Measurements from ENCODE around the gene ATF6B.
"Not testable (repeated sequence)": the region's sequence is repeated elsewhere in the genome, so short reads cannot be mapped to it uniquely, and the experiment has no call there.

Gene ATF6B

DNA sequence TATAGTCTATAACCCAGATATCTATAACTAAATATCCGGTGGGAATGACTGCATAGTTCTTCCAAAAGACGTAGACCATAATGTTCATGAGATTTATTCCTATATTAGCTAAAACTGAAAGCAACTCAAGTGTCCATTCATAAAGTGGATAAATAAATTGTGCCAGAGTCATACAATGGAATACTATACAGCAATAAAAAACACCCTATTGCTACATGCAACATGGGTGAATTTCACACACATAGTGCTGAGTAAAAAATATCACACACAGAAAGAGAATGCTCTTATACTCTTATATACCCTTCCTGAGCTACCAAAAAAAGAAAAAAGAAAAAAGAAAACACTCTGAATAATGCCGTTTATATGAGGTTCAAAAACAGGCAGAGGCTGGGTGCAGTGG lies 25.8 kb downstream of the ATF6B start:
- DNase-seq, result no peak

- not testable (repeated sequence) for DNase-seq
Measured at GRCh38 chr6:32100251-32100650, 27.8 kb downstream of the ATF6B start.

GRCh38 chr6:32097364-32097763 lies 30.7 kb downstream of the ATF6B start:
- no peak for DNase-seq

DNA sequence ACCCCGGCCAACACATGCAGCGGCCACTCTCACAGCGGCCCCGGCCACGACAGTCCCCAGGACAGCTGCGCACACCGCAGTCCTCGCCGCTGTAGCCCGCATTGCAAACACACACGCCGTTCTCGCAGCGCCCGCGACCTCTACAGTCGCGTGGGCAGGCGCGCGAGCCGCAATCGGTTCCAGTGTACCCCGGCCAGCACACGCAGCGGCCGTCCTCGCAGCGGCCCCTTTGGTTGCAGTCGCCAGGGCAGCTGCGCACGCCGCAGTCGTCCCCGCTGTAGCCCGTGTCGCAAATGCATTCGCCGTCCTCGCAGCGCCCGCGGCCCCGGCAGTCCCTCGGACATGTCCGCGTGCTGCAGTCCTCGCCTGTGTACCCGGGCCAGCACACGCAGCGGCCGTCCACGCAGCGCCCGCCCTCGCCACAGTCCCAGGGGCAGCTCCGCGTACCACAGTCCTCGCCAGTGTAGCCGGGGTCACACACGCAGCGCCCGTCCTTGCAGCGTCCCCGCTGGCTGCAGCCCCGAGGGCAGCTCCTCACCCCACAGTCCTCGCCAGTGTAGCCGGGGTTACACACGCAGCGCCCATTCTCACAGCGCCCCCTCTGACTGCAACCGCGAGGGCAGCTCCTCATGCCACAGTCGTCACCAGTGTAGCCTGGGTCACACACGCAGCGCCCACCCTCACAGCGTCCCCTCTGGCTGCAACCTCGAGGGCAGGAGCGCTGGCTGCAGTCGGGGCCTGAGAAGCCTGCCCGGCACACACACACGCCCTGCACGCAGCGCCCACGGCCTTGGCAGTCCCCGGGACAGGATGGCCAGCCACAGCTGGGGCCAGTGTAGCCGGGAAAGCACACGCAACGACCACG lies 31.4 kb downstream of the ATF6B start:
- DNase-seq, result no peak

GRCh38 chr6:32096087-32096393 lies 32.0 kb downstream of the ATF6B start:
- DNase-seq, result no peak

GRCh38 chr6:32095338-32096086 lies 32.5 kb downstream of the ATF6B start:
- no peak for DNase-seq

DNA sequence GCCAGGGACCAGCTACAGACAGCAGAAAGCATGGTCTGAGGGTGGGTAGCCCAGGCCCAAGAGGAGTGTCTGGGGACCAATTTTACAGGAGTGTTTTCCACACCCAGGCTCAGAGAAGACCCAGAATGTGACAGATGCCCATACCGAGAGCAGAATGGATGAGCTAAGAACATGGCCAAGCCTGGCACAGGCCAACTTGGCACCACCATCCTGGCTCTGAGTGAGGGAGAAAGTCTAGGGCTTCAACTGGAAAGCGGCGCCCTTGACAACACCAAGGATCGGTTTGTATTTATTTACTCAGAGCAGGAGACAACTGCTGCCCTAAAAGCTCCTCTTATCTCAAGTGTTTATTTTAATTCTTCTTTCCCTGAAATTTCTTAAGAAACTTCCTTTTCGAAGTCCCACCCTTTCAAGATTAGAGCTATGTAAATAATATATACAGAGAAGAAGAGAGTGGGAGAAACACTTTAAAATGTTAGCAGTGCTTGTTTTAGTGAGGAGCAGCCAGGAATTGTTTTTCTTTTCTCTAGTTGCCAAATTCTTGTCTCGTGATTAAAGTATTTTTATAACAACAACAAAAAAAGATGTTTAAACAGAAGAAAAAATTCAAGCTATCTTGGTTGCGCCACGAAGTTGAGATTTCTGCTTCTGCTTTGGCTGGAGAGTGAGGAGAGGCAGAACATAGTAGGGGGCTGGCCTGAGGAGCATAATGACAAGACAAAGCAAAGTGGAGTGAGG lies 35.1 kb downstream of the ATF6B start:
- no peak for DNase-seq

DNA sequence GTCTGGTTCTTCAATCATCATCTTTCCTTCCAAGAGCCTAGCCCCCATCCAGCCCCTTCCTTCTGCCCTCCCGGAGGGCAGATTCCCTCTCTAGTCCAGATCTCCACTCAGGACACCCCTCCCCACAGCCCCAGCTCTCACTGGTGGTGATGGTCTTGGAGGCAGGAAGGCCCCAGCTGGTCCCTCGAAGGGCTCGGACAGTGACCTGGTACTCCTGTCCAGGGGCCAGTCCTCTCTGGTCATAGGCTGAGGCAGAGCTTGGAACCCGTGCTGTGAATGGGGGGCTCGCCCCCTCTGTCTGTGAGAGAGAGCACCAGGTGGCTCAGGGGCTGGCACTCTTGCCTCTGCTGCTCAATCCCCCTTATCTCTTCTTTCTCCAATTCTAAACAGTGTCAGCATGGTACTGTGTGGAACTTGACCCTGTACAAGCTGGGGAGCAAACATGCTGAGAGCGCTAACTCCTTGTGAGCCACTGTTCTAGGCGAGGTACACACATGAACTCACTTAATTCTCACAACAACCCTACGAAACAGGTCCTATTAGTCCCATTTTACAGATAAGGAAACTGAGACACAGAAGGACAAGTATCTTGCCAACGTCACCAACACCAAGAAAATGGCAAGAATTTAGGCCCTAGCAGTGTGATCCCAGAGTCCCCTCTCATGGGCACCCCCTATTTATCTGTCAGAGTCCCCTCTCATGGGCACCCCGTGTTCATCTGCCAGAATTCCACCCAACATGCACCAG lies 38.8 kb downstream of the ATF6B start:
- no peak for DNase-seq

- DNase-seq, result no peak
Measured at GRCh38 chr6:32088487-32089049, 39.5 kb downstream of the ATF6B start.

- DNase-seq, result peak; percentile 70
Measured at GRCh38 chr6:32087574-32088486, 40.2 kb downstream of the ATF6B start.

- DNase-seq, result no peak
Measured at GRCh38 chr6:32086661-32087573, 41.1 kb downstream of the ATF6B start.

- no peak for DNase-seq
Measured at GRCh38 chr6:32085759-32086459, 42.1 kb downstream of the ATF6B start.

GRCh38 chr6:32084780-32085179 lies 43.3 kb downstream of the ATF6B start:
- DNase-seq, result no peak

GRCh38 chr6:32083812-32084768 lies 44.0 kb downstream of the ATF6B start:
- DNase-seq, result no peak

DNA sequence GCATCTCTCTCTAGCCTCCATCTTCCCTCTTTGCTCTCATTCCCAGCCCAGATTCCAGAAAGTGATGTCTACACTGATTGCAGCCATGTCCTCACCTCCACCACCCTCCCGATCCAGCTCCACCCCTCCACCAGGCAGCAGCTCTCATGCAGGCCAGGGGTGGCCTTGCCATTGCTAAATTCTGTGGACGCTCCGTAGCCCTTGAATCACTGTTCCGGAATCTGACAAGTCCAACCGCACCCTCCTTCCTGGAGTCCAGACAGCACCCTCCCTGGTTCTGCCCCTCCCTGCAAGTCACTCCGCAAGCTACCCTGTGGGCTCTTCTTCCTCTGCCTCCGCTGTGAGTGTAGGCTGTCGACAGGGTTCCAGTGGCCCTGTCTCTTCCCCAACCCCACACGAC lies 45.1 kb downstream of the ATF6B start:
- DNase-seq, result no peak

GRCh38 chr6:32082478-32082877 lies 45.6 kb downstream of the ATF6B start:
- DNase-seq, result no peak

DNA sequence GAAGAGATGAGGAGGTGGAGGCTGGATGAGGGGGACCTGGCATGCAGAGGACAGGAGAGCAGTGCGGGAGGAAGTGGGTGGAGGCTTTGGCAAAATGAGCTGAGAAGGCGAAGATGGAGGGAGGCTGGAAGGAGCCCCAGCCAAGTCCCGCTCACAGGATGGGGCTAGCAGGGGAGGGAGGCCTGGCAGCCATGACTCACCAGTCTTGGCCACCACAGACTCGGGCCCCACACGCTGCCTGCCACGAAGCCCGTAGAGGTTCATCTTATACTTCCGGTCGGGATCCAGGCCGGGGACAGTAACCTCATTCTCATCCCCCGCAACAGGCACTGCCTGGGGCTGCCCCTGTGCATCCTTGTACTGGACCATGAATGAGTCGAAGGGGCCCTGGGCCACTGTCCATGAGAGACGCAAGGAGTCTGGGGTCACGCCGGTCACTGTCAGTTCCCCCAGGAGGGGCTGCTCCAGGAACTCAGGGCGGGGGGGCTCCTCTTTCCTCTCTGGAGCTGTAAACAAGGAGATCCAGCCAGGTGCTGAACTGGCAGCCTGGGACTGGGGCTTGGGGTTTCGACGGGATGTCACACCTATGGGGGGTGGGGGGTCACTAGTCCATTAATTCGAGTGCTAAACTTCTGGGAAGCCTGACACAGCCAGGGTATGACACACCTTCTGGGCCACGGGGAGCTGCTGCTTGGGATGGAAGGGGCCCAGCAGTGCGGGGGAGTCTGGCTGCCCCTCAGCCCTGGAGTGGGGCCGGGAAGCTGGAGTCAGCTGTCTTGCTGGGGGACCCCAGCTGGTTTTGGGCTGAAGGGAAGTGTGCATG lies 46.7 kb downstream of the ATF6B start:
- DNase-seq, result no peak
